ELF-1 (cell line): ENCODE results near the gene ZFAND5.

Experiments used
- DNase-seq: peaks from one replicate; pipeline ENCODE4 v3.0.0-alpha.2; 2016; ENCODE audit warnings: low read depth, low spot score

The ZFAND5 gene

DNA sequence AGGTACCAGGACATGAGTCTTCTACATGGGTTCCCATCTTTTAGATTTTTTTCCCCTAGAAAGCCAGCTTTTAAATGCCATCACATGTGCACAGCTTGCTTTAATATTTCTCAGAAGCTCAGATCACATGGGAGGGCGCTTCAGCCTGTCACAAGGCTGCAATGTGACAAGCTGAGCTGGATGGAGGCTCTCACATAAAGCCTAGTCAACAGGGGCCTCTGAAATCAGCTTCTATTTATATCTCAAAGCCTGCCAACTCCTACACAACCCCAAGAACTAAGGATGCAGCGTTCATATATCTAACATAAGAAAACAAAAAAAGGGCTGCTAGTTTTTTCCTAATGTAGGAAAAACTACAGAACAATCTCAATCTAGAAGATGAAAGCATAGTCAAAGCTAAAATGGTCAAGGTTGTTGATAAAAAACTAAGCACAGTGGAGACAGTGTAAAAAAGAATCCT is 2.3 kb downstream of the ZFAND5 start:
- peak; percentile 37 for DNase-seq

DNA sequence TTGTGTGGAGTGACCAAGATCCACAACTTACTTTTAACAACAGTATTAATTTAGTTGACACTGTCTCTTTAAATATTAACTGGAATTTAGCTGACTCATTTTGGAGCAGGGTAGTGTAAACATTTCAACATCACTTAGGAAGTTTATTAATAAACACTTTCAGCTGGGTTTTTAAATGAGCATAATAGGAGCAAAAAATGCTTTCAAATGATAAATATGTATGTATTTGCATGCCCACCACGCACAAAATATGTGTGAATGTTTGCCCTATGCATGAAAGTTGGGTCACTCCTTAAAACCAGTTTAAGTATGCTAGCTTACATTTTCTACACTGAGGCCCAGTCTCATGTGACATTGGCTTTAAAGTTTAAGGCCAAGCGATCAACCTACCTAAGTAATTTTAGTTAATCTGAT is 2.9 kb downstream of the ZFAND5 start:
- DNase-seq = no peak

DNA sequence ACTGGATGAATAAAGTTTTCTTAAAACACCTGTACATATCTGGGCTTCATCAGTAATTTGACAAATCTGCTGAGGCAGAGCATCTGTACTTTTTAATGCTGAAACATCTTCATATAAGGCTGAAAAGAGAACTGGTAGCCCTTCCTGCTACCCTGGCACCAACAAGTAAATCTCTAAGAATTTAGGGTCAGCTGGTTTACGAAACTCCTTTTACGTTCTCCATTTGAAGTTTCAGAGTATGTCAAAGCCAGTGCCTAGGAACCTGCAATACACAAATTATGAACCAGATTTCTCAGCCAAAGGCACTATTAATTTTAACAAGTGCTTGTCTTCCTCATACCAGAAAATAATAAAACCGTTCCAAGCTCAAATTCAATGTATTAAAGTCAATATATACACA is 3.8 kb downstream of the ZFAND5 start:
- no peak for DNase-seq

GRCh38 chr9:72360324-72360723 is 4.7 kb downstream of the ZFAND5 start:
- DNase-seq = no peak

DNA sequence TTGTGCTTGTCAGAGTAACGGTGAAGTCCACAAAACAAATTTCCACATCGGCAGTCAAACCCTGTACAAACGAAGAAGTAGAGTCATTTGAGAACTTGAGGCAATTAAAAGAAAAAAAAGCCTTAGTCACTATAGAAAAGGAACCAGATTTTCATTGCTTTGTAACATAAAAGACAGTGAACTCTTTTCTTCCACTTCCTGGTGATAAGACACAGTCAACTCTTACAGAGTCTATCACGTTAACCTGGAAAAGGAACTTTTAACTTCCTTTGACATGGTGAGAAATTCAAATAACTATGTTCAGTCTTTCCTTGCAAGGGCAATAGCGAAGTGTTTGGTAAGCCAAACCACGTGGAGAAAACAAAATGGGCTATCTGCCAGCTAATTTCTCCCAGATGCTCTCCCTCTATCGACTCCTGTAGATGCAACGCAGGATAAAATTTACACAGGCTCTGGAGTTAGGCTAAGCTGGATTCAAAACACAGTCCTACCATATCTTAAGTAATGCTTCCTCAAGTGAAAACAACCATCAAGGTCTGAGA is 8.9 kb downstream of the ZFAND5 start:
- no peak for DNase-seq

- no peak for DNase-seq
Observed at GRCh38 chr9:72355153-72355552, 9.9 kb downstream of the ZFAND5 start.

DNA sequence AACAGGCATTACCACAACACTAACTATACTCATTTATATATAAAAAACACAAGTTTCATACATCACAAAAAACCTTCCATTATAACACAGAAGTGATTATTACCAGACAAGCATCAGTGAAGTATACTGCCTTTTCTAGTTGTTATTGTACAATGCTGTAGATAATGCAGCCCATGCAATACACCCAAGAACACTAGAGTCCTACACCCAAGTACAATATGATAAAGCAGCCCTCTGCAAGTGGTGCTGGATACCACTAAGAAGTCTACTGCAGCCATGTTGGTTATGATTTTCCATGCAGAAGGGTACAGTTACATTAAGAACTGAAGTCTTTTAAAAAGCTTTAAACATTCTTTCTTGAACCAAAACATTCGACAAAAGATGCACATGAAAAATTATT is 10.3 kb downstream of the ZFAND5 start:
- DNase-seq = no peak

DNA sequence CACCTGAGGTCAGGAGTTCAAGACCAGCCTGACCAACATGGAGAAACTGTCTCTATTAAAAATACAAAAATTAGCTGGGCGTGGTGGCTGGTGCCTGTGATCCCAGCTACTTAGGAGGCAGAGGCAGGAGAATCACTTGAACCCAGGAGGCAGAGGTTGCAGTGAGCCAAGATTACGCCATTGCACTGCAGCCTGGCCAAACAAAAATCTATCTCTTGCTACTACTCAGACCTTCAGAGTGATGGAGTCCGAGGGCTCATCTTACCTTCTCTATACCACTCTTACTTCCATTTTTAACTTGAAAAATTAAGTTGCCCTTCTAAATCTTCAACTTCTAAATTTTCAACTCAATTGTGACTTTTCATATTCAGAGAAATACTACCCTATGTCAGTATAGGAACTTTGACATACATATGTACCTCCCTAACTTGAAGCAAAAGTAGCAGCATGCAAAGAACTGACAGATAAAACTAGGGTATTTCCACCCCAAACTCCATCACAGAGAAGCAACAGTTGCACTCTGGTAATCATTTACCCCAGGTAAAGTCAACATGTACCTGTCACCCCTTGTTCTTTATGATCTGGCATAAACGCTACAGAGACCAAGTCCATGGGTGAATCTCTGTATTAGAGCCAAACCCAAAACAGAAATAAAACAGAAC is 11.4 kb downstream of the ZFAND5 start:
- DNase-seq = no peak

DNA sequence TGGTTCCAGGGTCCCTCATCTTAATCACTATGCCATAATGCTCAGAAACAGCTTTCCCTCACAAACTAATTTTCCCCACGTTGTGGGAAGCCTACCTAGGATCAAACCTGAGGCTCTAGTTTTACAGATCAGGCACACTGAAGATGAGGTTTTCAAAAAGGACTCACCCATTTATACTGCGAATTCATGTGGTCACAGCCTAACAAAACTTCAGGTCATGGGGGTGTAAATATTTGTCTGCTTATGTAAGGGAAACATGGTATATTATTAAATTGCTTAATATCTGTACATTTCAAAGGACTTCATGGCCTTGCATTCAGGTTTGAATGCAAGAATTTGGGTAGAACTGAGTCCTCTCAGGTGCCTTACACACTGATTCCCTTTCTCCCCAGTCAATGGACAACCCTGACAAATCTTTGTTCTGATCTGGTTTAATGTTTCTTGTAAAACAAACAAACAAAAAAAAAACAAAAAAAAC is 12.1 kb downstream of the ZFAND5 start:
- DNase-seq = no peak

DNA sequence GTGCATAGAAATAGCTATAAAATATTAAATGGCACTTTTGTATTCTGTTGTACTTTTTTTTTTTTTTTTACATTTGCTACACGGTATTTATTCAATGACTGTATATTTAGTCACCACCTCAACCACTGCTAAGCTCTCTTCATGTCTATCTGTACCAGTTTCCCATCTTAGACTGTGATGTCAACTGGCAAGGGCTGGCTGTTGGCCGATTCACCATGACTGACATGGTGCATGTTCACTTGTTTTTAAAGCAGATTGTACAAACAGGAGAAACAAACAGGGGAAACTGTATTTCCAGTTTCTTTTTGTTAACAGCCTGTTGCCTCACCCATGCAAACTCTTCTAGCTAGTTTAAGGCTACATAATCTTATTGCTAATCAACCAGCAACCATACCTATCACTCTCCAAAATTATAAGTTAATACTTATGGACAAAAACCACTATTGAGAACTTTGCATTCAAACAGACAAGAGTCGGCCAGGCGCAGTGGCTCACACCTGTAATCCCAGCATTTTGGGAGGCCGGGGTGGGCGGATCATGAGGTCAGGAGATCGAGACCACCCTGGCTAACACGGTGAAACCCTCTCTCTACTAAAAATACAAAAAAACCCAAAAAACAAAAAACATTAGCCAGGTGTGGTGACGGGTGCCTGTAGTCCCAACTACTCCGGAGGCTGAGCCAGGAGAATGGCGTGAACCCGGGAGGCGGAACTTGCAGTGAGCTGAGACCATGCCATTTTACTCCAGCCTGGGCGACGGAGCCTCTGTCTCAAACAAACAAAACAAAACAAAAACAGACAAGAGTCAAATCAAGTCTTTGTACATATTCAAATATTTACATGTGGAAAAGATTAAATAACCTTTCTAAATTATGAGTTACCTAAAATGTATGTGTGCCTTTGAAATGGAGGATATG is 13.2 kb downstream of the ZFAND5 start:
- DNase-seq = no peak

GRCh38 chr9:72349911-72350310 is 15.1 kb downstream of the ZFAND5 start:
- DNase-seq = no peak

DNA sequence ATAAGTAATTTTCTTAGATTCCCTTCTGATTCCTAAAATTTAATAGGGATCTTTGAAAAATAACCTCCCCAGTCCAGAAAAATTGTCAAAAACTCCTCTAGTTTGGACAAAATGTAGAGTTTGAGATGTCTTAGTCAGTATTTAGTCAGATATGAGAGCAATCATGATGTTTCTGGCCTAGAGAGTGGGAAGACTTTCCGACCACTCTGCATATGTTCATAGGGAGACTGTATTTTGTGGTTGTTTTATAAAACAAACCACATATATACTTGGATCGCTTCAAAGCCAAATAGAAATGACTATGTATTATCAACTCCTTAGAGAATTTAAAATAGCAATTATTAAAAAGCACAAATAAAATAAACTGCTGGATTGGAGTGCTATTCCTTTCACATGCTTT is 15.8 kb downstream of the ZFAND5 start:
- DNase-seq = no peak

DNA sequence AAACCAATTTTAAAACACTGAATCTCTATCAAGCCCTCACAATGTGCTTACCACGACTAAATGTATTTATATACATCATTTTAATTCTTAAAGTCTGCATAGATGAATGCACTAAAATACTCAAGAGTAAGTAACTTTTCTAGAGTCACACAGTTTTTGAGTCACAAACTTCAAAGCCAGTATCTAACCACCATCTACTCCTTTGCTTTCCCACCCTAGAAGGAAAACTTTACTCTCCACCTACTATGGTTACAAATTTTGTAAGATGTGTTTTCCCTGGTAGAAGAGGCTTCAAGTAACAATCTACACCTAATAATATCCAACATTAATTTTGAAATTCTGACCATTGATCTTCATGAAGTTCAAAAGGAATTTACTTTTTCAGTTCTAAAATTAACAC is 18.7 kb downstream of the ZFAND5 start:
- no peak for DNase-seq

GRCh38 chr9:72338631-72339030 is 26.4 kb downstream of the ZFAND5 start:
- no peak for DNase-seq

GRCh38 chr9:72337286-72337685 is 27.7 kb downstream of the ZFAND5 start:
- DNase-seq = no peak

GRCh38 chr9:72334658-72335337 is 30.2 kb downstream of the ZFAND5 start:
- no peak for DNase-seq

GRCh38 chr9:72333709-72334108 is 31.3 kb downstream of the ZFAND5 start:
- DNase-seq = peak; percentile 42

DNA sequence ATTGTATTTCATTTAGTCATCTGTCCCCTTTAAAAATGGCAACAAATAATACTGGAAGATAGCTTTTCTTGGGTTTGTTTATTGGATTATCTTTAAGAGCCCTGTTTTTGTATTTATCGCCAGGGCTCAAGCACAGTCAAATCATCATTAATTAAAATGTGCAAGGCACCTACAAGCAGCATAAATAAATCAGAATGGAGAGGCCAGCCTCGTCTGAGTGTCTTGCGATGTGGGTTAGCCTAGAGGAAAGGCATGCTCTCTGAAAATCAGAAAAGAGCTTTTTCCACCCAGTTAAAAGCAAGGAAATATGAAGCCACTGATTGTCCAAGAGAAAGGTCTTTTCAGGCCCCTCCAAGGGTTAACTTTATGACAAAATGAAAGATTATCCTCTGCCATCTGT is 31.8 kb downstream of the ZFAND5 start:
- DNase-seq = no peak

GRCh38 chr9:72332351-72332750 is 32.7 kb downstream of the ZFAND5 start:
- no peak for DNase-seq

DNA sequence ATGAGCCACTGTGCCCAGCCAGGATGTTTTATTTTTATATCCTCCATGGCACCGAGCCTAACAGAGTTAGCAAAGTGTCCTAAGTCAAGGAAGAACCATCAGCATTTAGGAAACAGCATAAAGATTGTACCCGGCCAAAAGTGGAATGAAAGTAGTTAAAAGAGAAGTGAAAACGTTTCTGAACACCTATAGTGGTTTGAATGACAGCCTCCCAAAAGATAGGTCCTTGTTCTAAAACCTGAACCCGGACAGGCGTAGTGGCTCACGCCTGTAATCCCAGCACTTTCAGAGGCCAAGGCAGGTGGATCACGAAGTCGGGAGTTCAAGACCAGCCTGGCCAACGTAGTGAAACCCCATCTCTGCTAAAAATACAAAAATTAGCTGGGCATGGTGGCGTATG is 37.4 kb downstream of the ZFAND5 start:
- no peak for DNase-seq

- no peak for DNase-seq
Observed at GRCh38 chr9:72326641-72327040, 38.4 kb downstream of the ZFAND5 start.

GRCh38 chr9:72324974-72325373 is 40.0 kb downstream of the ZFAND5 start:
- DNase-seq = no peak
